HepG2 (cell line): ENCODE measurements around the gene FBXO2. TPM values are rescaled to one million over a fixed set of nuclear protein-coding genes. Genes with fewer than 3 reads are reported as not detected.

ENCODE experiments used
- DRAP1 ChIP-seq: IDR thresholded peaks from 2 replicates; pipeline ENCODE4 v1.6.1; 2016; ENCODE audit warnings: missing genetic modification reagents, missing compliant biosample characterization
- FOXC1 ChIP-seq: sonication (generic); formaldehyde crosslinking; IDR thresholded peaks from 2 replicates; pipeline ENCODE4 v1.8.0; 2022; ENCODE audit warnings: mild to moderate bottlenecking, missing genetic modification reagents, borderline replicate concordance
- HMGXB4 ChIP-seq, 2 experiments: sonication (generic) in 1 of 2; formaldehyde crosslinking in 1 of 2; IDR thresholded peaks; 2 replicates each; pipeline versions ENCODE4 v1.4.0 to v1.6.1; 2018 to 2020; ENCODE audit warnings: missing genetic modification reagents in 2 of 2, borderline replicate concordance in 1 of 2, low read depth in 1 of 2, mild to moderate bottlenecking in 1 of 2, missing biosample characterization in 1 of 2
- KLF16 ChIP-seq, 2 experiments: sonication (generic) in 1 of 2; formaldehyde crosslinking in 1 of 2; IDR thresholded peaks; 2 replicates each; pipeline versions ENCODE4 v1.6.1 to v1.8.0; 2016 to 2023; ENCODE audit warnings: missing genetic modification reagents in 2 of 2, missing compliant biosample characterization in 1 of 2
- KMT2B ChIP-seq: IDR thresholded peaks from 2 replicates; pipeline ENCODE4 v1.6.1; 2016; ENCODE audit warnings: missing genetic modification reagents, missing compliant biosample characterization
- NR1H2 ChIP-seq: sonication (generic); formaldehyde crosslinking; IDR thresholded peaks from 2 replicates; pipeline ENCODE4 v1.8.1; 2022; ENCODE audit warnings: low read depth, missing genetic modification reagents, borderline replicate concordance
- SATB2 ChIP-seq: sonication (generic); formaldehyde crosslinking; IDR thresholded peaks from 2 replicates; pipeline ENCODE4 v1.5.0; 2020; ENCODE audit warnings: missing genetic modification reagents
- SP2 ChIP-seq: sonication (generic); formaldehyde crosslinking; IDR thresholded peaks from 2 replicates; pipeline ENCODE4 v1.5.1; 2020; ENCODE audit warnings: mild to moderate bottlenecking, missing genetic modification reagents
- SUZ12 ChIP-seq: fragments of 150-350 bp; IDR thresholded peaks from 2 replicates; pipeline ENCODE4 v1.6.1; 2014; ENCODE audit warnings: low read depth, low read length
- SYNCRIP ChIP-seq: fragments of 200-400 bp; formaldehyde crosslinking; IDR thresholded peaks from 2 replicates; pipeline ENCODE4 v1.6.1; 2018; ENCODE audit warnings: mild to moderate bottlenecking, low read depth, low read length; ENCODE audit not compliant: insufficient read depth
- TCF12 ChIP-seq, 2 experiments: fragments of 450-650 bp in 1 of 2; sonication (generic) in 1 of 2; formaldehyde crosslinking in 1 of 2; IDR thresholded peaks; 2 replicates each; pipeline versions ENCODE4 v1.6.1 to v1.8.0; 2017 to 2022; ENCODE audit warnings: antibody characterized with exemption in 1 of 2, mild to moderate bottlenecking in 1 of 2, missing genetic modification reagents in 1 of 2, moderate library complexity in 1 of 2
- THAP11 ChIP-seq: IDR thresholded peaks from 2 replicates; pipeline ENCODE4 v1.6.1; 2016; ENCODE audit warnings: missing biosample characterization, missing genetic modification reagents
- ZBTB1 ChIP-seq: sonication (generic); formaldehyde crosslinking; IDR thresholded peaks from 2 replicates; pipeline ENCODE4 v1.4.0; 2020; ENCODE audit warnings: missing genetic modification reagents, borderline replicate concordance
- ZMYM2 ChIP-seq: sonication (generic); formaldehyde crosslinking; IDR thresholded peaks from 2 replicates; pipeline ENCODE4 v1.8.0; 2022; ENCODE audit warnings: mild to moderate bottlenecking, missing genetic modification reagents
- ZNF263 ChIP-seq: sonication (generic); formaldehyde crosslinking; IDR thresholded peaks from 2 replicates; pipeline ENCODE4 v1.4.0; 2020; ENCODE audit warnings: missing genetic modification reagents
- ZNF780A ChIP-seq: sonication (generic); formaldehyde crosslinking; IDR thresholded peaks from 2 replicates; pipeline ENCODE4 v1.8.0; 2022; ENCODE audit warnings: mild to moderate bottlenecking, missing genetic modification reagents, moderate library complexity
- ZSCAN21 ChIP-seq: sonication (generic); formaldehyde crosslinking; IDR thresholded peaks from 2 replicates; pipeline ENCODE4 v1.8.0; 2022; ENCODE audit warnings: mild to moderate bottlenecking, missing genetic modification reagents, moderate library complexity, borderline replicate concordance
- ZZZ3 ChIP-seq: sonication (generic); formaldehyde crosslinking; IDR thresholded peaks from 2 replicates; pipeline ENCODE4 v1.4.0; 2020; ENCODE audit warnings: missing genetic modification reagents, mild to moderate bottlenecking, borderline replicate concordance
- polyA plus RNA-seq, 8 experiments: library from polyadenylated mRNA; depleted of rRNA in 3 of 8; stranded (reverse) in 7 of 8; unstranded in 1 of 8; fragments of >200 nt; fragmentation: Illumina TruSeq in 4 of 8; extraction: Trizol in 4 of 8; gene quantifications; 2 replicates each; pipeline versions ENCODE4 v1.2.1 to v1.2.3, GENCODE V29; 2011 to 2016; ENCODE audit warnings: low read depth in 4 of 8, missing spikeins in 1 of 8, mixed read lengths in 1 of 8; ENCODE audit not compliant: insufficient read depth in 1 of 8
- total RNA-seq, 5 experiments: library from RNA; depleted of rRNA; stranded (reverse); fragments of >200 nt; fragmentation: Illumina TruSeq; extraction: Trizol; gene quantifications; 2 replicates each; pipeline ENCODE4 v1.2.3, GENCODE V29; 2016; ENCODE audit warnings: low read depth in 1 of 5
- TF ChIP-seq, protein P1 (sequence below): sonication (generic); formaldehyde crosslinking; conservative IDR thresholded peaks from 2 replicates; pipeline ENCODE4 v1.4.0; 2020; ENCODE audit warnings: missing genetic modification reagents
- TF ChIP-seq, protein P2 (sequence below): IDR thresholded peaks from 2 replicates; pipeline ENCODE4 v1.6.1; 2012; ENCODE audit warnings: low read length, improper control_type of control experiment
- TF ChIP-seq, protein P3 (sequence below): sonication (generic); formaldehyde crosslinking; IDR thresholded peaks from 2 replicates; pipeline ENCODE4 v1.5.0; 2020; ENCODE audit warnings: missing genetic modification reagents

FBXO2 gene
- total and polyA plus RNA-seq, 2 of the 13 experiments (the other 11 are each of a cell fraction or from before 2014, with no cell fraction given), result 79.3 to 112 TPM

- TF ChIP-seq, protein P1, sequence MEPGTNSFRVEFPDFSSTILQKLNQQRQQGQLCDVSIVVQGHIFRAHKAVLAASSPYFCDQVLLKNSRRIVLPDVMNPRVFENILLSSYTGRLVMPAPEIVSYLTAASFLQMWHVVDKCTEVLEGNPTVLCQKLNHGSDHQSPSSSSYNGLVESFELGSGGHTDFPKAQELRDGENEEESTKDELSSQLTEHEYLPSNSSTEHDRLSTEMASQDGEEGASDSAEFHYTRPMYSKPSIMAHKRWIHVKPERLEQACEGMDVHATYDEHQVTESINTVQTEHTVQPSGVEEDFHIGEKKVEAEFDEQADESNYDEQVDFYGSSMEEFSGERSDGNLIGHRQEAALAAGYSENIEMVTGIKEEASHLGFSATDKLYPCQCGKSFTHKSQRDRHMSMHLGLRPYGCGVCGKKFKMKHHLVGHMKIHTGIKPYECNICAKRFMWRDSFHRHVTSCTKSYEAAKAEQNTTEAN (CRISPR knock-in tag), result no peak
- TF ChIP-seq HMGXB4 (CRISPR knock-in tag; IDR thresholded peaks at IDR 0.05; ENCODE audit: borderline replicate concordance in 1 of 2, low read depth in 1 of 2) (no peak; a peak in 1 of 4 replicates), SYNCRIP (no peak), DRAP1 (peak; percentile 78; the same call in 1 of the 2 replicates), ZBTB1 (CRISPR knock-in tag) (no peak), FOXC1 (CRISPR knock-in tag) (no peak), KLF16 (CRISPR knock-in tag; IDR thresholded peaks at IDR 0.05) (no peak), ZSCAN21 (CRISPR knock-in tag) (peak; percentile 48; the same call in 1 of the 2 replicates), ZMYM2 (CRISPR knock-in tag) (no peak), NR1H2 (CRISPR knock-in tag) (no peak), ZNF780A (CRISPR knock-in tag) (no peak), SP2 (CRISPR knock-in tag) (no peak), KMT2B (CRISPR knock-in tag) (no peak), SATB2 (CRISPR knock-in tag) (no peak), SUZ12 (no peak), THAP11 (CRISPR knock-in tag) (no peak), ZNF263 (no peak), TCF12 (IDR thresholded peaks at IDR 0.05) (no peak), TCF12 (CRISPR knock-in tag; IDR thresholded peaks at IDR 0.05) (no peak), ZZZ3 (CRISPR knock-in tag) (no peak)
- TF ChIP-seq, protein P2, sequence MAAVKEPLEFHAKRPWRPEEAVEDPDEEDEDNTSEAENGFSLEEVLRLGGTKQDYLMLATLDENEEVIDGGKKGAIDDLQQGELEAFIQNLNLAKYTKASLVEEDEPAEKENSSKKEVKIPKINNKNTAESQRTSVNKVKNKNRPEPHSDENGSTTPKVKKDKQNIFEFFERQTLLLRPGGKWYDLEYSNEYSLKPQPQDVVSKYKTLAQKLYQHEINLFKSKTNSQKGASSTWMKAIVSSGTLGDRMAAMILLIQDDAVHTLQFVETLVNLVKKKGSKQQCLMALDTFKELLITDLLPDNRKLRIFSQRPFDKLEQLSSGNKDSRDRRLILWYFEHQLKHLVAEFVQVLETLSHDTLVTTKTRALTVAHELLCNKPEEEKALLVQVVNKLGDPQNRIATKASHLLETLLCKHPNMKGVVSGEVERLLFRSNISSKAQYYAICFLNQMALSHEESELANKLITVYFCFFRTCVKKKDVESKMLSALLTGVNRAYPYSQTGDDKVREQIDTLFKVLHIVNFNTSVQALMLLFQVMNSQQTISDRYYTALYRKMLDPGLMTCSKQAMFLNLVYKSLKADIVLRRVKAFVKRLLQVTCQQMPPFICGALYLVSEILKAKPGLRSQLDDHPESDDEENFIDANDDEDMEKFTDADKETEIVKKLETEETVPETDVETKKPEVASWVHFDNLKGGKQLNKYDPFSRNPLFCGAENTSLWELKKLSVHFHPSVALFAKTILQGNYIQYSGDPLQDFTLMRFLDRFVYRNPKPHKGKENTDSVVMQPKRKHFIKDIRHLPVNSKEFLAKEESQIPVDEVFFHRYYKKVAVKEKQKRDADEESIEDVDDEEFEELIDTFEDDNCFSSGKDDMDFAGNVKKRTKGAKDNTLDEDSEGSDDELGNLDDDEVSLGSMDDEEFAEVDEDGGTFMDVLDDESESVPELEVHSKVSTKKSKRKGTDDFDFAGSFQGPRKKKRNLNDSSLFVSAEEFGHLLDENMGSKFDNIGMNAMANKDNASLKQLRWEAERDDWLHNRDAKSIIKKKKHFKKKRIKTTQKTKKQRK, result no peak
- TF ChIP-seq, protein P3, sequence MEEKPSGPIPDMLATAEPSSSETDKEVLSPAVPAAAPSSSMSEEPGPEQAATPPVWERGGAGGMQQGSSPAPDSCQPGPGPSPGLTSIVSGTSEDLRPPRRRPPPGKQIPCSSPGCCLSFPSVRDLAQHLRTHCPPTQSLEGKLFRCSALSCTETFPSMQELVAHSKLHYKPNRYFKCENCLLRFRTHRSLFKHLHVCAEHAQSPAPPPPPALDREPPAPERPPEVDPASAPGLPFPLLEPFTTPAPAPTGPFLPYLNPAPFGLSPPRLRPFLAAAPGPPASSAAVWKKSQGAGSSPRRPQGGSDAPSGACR (CRISPR knock-in tag), result peak; percentile 50; the same call in 1 of the 2 replicates
Observed at GRCh38 chr1:11654137-11654938, at the start of gene FBXO2, which contains the start of gene FBXO44 (continued).
